WI38 (cell line): ENCODE data around the gene LRCH3.

ENCODE experiments used
- H3K4me3 ChIP-seq: 2 replicates; pipeline ENCODE4 v1.5.1; 2011; ENCODE audit warnings: low read depth, mild to moderate bottlenecking, control low read depth, low read length
- CTCF ChIP-seq: IDR thresholded peaks from 2 replicates; pipeline ENCODE4 v1.5.1; 2012; ENCODE audit warnings: low read depth, mild to moderate bottlenecking, control low read depth, low read length

The LRCH3 gene

GRCh38 chr3:197791113-197791891, at the start of gene LRCH3:
TSS of gene LRCH3 (plus strand) at chr3:197791254. CDS start at chr3:197791279, 25 bp downstream.
- TF ChIP-seq CTCF, result no peak

GRCh38 chr3:197742787-197743186, 48.3 kb upstream of the LRCH3 start:
- TF ChIP-seq CTCF, result no peak
- no peak overlapping the region for H3K4me3 ChIP-seq

More at GRCh38 chr3:197791113-197791891, at the start of gene LRCH3:
- H3K4me3 ChIP-seq, result peak within 1 kb of the TSS; percentile 90

- TF ChIP-seq CTCF, result no peak
Measured at GRCh38 chr3:197746209-197746608, 44.8 kb upstream of the LRCH3 start.

GRCh38 chr3:197746801-197747237, 44.2 kb upstream of the LRCH3 start:
- no peak overlapping the region for H3K4me3 ChIP-seq
- TF ChIP-seq CTCF, result no peak

More at GRCh38 chr3:197746209-197746608, 44.8 kb upstream of the LRCH3 start:
- no peak overlapping the region for H3K4me3 ChIP-seq

- no peak for TF ChIP-seq CTCF
- H3K4me3 ChIP-seq, result peak overlapping the region; percentile 91
Measured at GRCh38 chr3:197748597-197749314, 42.3 kb upstream of the LRCH3 start.

GRCh38 chr3:197749315-197749600, 41.8 kb upstream of the LRCH3 start:
- peak overlapping the region; percentile 91 for H3K4me3 ChIP-seq
- no peak for TF ChIP-seq CTCF
